ENCODE data around the gene ATP2A2.

Gene ATP2A2

DNA sequence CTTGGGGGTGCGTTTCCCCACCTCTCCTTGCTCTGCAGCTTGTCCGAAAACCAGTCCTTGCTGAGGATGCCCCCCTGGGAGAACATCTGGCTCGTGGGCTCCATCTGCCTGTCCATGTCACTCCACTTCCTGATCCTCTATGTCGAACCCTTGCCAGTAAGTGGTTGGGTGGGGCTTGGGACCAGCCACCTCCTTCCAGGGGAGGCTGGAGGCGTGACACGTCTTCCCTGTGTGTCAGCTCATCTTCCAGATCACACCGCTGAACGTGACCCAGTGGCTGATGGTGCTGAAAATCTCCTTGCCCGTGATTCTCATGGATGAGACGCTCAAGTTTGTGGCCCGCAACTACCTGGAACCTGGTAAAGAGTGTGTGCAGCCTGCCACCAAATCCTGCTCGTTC, 64.9 kb downstream of the ATP2A2 start:
- peaks cover 68 to 88% (median 76%) of the 10 kb centered on the region in 10 experiments for H3K4me1 ChIP-seq
- peak overlapping the region; percentile 11 to 59 (median 30); a peak in 13 of 22 replicates for H3K9ac ChIP-seq
- peak overlapping the region; percentile 55 to 80 (median 66); a peak in 21 of 22 replicates for H3K27ac ChIP-seq
- H4K20me1 ChIP-seq: peaks cover 15 to 88% (median 43%) of the 10 kb centered on the region in 11 experiments; a peak in 20 of 22 replicates
- peak overlapping the region in 3 of 10 experiments; percentile 5 to 26 (median 19); a peak in 1 of 20 replicates for H3K4me3 ChIP-seq
- H3K9me3 ChIP-seq (replicated peaks in 1 of 11): no peaks in the 10 kb centered on the region
- no peaks in the 10 kb centered on the region for H3K27me3 ChIP-seq
- TF ChIP-seq Cebpa-rat (IDR thresholded peaks at IDR 0.05): no peak
- H3K4me2 ChIP-seq: peak overlapping the region; percentile 73 to 89 (median 79)
- peaks cover 67 to 98% (median 87%) of the 10 kb centered on the region in 11 experiments for H3K36me3 ChIP-seq

DNA sequence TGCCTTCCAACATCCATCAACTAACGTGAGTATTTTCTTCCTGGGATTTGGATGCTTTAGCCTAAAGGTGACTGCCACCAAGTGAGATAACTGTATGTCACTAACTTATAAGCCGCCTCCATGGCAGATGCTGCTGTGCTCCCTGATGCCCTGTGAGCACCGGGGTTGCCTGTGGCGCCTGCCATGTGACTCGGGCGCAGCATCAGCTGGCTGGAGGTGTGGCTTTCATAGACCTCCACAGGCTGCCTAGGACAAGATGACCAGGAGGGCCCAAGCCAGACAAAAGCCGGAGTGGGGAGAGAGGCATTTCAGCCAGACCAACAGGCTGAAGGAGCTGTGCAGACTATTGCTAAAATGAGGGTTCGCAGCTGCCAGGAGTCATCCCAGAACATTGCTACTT, 66.7 kb downstream of the ATP2A2 start:
- no peak for TF ChIP-seq Cebpa-rat (IDR thresholded peaks at IDR 0.05)
- Histone ChIP-seq H3K4me3 (no peak overlapping the region), H3K9ac (peak overlapping the region in 6 of 11 experiments; percentile 25 to 71 (median 46); a peak in 8 of 22 replicates), H3K4me1 (peaks cover 75 to 90% (median 80%) of the 10 kb centered on the region in 10 experiments), H3K36me3 (peaks cover 55 to 89% (median 78%) of the 10 kb centered on the region in 11 experiments), H3K9me3 (replicated peaks in 1 of 11) (no peaks in the 10 kb centered on the region), H3K4me2 (peak overlapping the region; percentile 52 to 96 (median 85)), H3K27me3 (no peaks in the 10 kb centered on the region), H3K27ac (peak overlapping the region in 4 of 11 experiments; percentile 10 to 75 (median 68); a peak in 8 of 22 replicates), H4K20me1 (peaks cover 15 to 76% (median 38%) of the 10 kb centered on the region in 11 experiments; a peak in 20 of 22 replicates)

DNA sequence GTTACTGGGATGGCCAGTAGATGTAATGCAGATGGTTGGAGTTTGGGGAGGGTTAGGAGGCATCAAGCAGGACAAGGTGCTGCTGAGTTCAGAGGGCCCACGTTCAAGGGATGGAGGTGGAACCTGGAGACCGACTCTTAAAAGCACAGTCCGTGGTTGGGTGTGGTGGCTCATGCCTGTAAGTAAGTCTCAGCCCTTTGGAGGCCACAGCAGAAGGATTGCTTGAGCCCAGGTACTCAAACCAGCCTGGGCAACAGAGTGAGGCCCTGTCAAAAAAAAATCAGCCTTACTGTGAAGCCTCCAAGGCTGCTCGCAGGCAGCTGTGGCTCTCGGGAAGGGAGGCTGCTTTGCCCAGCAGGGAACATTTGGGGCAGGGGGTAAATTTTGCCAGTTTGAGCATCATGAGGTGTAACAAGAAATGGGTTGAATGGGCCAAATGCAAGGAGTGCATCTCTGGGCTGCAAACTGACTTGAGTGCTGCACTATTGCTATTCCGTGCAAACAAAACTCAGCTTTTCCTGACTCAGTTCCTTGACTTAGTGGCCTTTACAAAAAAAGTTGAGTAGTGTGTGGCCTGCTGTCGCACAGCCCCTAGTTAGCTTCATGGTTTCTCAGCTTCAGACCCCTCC, 67.5 kb downstream of the ATP2A2 start:
- peak overlapping the region in 10 of 11 experiments; percentile 31 to 76 (median 52); a peak in 18 of 22 replicates for H3K27ac ChIP-seq
- no peaks in the 10 kb centered on the region for H3K9me3 ChIP-seq (replicated peaks in 1 of 11)
- TF ChIP-seq Cebpa-rat (IDR thresholded peaks at IDR 0.05): no peak

GRCh38 chr12:110349096-110349495, 68.0 kb downstream of the ATP2A2 start:
- Histone ChIP-seq H3K9ac (peak overlapping the region; percentile 7 to 72 (median 49); a peak in 19 of 22 replicates), H3K4me1 (peaks cover 75 to 90% (median 84%) of the 10 kb centered on the region in 10 experiments), H3K27me3 (no peaks in the 10 kb centered on the region), H4K20me1 (peaks cover 15 to 74% (median 28%) of the 10 kb centered on the region in 11 experiments; a peak in 19 of 22 replicates), H3K4me3 (peak overlapping the region in 7 of 10 experiments; percentile 2 to 42 (median 26); a peak in 12 of 20 replicates), H3K36me3 (peaks cover 42 to 79% (median 65%) of the 10 kb centered on the region in 11 experiments), H3K27ac (peak overlapping the region in 10 of 11 experiments; percentile 31 to 76 (median 52); a peak in 19 of 22 replicates), H3K9me3 (replicated peaks in 1 of 11) (no peaks in the 10 kb centered on the region), H3K4me2 (peak overlapping the region; percentile 72 to 96 (median 85))
- TF ChIP-seq Cebpa-rat (IDR thresholded peaks at IDR 0.05): no peak

More for the DNA sequence above, 67.5 kb downstream of the ATP2A2 start:
- Histone ChIP-seq H3K4me1 (peaks cover 75 to 90% (median 84%) of the 10 kb centered on the region in 10 experiments), H3K27me3 (no peaks in the 10 kb centered on the region), H3K9ac (peak overlapping the region; percentile 7 to 72 (median 49); a peak in 17 of 22 replicates), H3K36me3 (peaks cover 48 to 85% (median 71%) of the 10 kb centered on the region in 11 experiments), H4K20me1 (peaks cover 15 to 75% (median 32%) of the 10 kb centered on the region in 11 experiments; a peak in 19 of 22 replicates), H3K4me2 (peak overlapping the region; percentile 72 to 96 (median 85)), H3K4me3 (peak overlapping the region in 6 of 10 experiments; percentile 2 to 42 (median 28); a peak in 10 of 20 replicates)

GRCh38 chr12:110349514-110350151, 68.6 kb downstream of the ATP2A2 start:
- Histone ChIP-seq H3K27ac (peak overlapping the region in 10 of 11 experiments; percentile 31 to 76 (median 52); a peak in 19 of 22 replicates), H3K4me3 (peak overlapping the region in 7 of 10 experiments; percentile 2 to 42 (median 26); a peak in 10 of 20 replicates), H3K36me3 (peaks cover 37 to 74% (median 60%) of the 10 kb centered on the region in 11 experiments), H4K20me1 (peaks cover 11 to 74% (median 23%) of the 10 kb centered on the region in 11 experiments; a peak in 19 of 22 replicates), H3K4me1 (peaks cover 75 to 90% (median 84%) of the 10 kb centered on the region in 10 experiments), H3K27me3 (no peaks in the 10 kb centered on the region), H3K9me3 (replicated peaks in 1 of 11) (no peaks in the 10 kb centered on the region), H3K4me2 (peak overlapping the region; percentile 72 to 96 (median 85)), H3K9ac (peak overlapping the region; percentile 7 to 72 (median 49); a peak in 18 of 22 replicates)
- TF ChIP-seq Cebpa-rat (IDR thresholded peaks at IDR 0.05): no peak

GRCh38 chr12:110351119-110351518, 70.1 kb downstream of the ATP2A2 start:
- Histone ChIP-seq H3K4me3 (no peak overlapping the region), H3K27me3 (no peaks in the 10 kb centered on the region), H4K20me1 (peaks cover 11 to 60% (median 15%) of the 10 kb centered on the region in 11 experiments; a peak in 18 of 22 replicates), H3K9ac (peak overlapping the region in 1 of 11 experiments; percentile 6; a peak in 1 of 22 replicates), H3K9me3 (replicated peaks in 1 of 11) (no peaks in the 10 kb centered on the region), H3K4me2 (peak overlapping the region in 8 of 11 experiments; percentile 79 to 96 (median 88); a peak in 14 of 22 replicates), H3K4me1 (peaks cover 68 to 81% (median 77%) of the 10 kb centered on the region in 10 experiments), H3K27ac (peak overlapping the region in 6 of 11 experiments; percentile 49 to 76 (median 67); a peak in 10 of 22 replicates), H3K36me3 (peaks cover 24 to 59% (median 45%) of the 10 kb centered on the region in 11 experiments)
- no peak for TF ChIP-seq Cebpa-rat (IDR thresholded peaks at IDR 0.05)

DNA sequence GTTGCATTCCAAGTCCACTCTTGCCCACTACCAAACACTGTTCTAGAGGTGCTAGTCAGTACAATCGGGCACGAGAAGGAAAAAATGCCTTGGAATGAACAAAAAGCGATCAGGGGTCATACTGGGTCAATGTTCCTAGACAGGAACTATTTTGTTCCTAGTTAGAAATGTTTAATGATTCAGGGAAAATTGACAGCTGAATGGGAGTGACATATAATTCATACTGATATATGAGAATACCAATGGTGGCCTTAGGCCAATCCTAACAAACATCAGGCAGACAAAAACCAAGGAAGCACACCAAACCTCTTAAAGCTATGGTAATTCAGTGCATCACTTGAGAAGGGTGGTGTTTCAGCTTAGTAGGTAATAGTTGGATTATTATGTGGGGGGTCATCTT, 71.4 kb downstream of the ATP2A2 start:
- Histone ChIP-seq H3K36me3 (peaks cover 14 to 48% (median 33%) of the 10 kb centered on the region in 11 experiments), H3K9ac (no peak overlapping the region), H3K9me3 (replicated peaks in 1 of 11) (no peaks in the 10 kb centered on the region), H3K4me1 (peaks cover 58 to 70% (median 67%) of the 10 kb centered on the region in 10 experiments), H3K27me3 (no peaks in the 10 kb centered on the region), H3K27ac (0 out of 22 replicates have a peak overlapping the region, but pooled peaks of 1 of the 11 experiments have one; percentile 5), H4K20me1 (peaks cover 11 to 55% (median 15%) of the 10 kb centered on the region in 11 experiments; a peak in 18 of 22 replicates), H3K4me2 (no peak overlapping the region), H3K4me3 (no peak overlapping the region)
- TF ChIP-seq Cebpa-rat (IDR thresholded peaks at IDR 0.05): no peak

Measured in BLaER1 treated with 17β-estradiol and CSF1 and Interleukin-3, amounts not matched to agents 10 nM and 100 nM (cell line).